Measurements from ENCODE around the gene KNTC1.
"Not testable (repeated sequence)": the region's sequence is repeated elsewhere in the genome, so short reads cannot be mapped to it uniquely, and the experiment has no call there.

DNA sequence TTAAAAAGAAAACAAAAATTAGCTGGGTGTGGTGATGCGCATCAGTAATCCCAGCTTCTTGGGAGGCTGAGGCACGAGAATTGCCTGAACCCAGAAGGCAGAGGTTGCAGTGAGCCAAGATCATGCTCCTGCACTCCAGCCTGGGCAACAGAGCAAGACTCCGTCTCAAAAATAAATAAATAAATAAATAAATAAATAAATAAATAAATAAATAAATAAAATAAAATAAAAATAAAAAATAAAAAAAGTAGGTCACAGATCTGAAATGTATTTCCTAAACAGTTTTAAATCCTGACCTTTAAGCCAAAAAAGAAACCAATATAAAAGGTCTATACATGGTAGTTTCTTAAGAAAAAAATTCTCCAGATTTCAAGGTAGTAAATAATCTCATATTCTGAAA lies 14.0 kb upstream of the KNTC1 start:
- TF ChIP-seq, protein P1, sequence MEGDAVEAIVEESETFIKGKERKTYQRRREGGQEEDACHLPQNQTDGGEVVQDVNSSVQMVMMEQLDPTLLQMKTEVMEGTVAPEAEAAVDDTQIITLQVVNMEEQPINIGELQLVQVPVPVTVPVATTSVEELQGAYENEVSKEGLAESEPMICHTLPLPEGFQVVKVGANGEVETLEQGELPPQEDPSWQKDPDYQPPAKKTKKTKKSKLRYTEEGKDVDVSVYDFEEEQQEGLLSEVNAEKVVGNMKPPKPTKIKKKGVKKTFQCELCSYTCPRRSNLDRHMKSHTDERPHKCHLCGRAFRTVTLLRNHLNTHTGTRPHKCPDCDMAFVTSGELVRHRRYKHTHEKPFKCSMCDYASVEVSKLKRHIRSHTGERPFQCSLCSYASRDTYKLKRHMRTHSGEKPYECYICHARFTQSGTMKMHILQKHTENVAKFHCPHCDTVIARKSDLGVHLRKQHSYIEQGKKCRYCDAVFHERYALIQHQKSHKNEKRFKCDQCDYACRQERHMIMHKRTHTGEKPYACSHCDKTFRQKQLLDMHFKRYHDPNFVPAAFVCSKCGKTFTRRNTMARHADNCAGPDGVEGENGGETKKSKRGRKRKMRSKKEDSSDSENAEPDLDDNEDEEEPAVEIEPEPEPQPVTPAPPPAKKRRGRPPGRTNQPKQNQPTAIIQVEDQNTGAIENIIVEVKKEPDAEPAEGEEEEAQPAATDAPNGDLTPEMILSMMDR (IDR thresholded peaks at IDR 0.05) = not testable (repeated sequence)
- not testable (repeated sequence) for TF ChIP-seq POLR2A (IDR thresholded peaks at IDR 0.05)
